Neutrophil (primary cell): ENCODE measurements around the gene PROM1.

ENCODE experiments used
- H3K27ac ChIP-seq: fragments of 200-600 bp; sonication (generic); 2 replicates; pipeline ENCODE4 v1.5.1; 2016; ENCODE audit warnings: mild to moderate bottlenecking, moderate library complexity
- H3K27me3 ChIP-seq: fragments of 200-600 bp; sonication (generic); 2 replicates; pipeline ENCODE4 v1.6.0; 2016; ENCODE audit warnings: mild to moderate bottlenecking
- H3K36me3 ChIP-seq: fragments of 200-600 bp; sonication (generic); 2 replicates; pipeline ENCODE4 v1.5.1; 2017
- H3K4me1 ChIP-seq, 2 experiments: fragments of 200-600 bp in 1 of 2; sonication (generic) in 1 of 2; 1 replicate in 1 of 2; 2 replicates in 1 of 2; pipeline versions ENCODE4 v1.5.1 to v1.6.1; 2013 to 2016; ENCODE audit warnings: low read depth in 1 of 2, low read length in 1 of 2, mild to moderate bottlenecking in 1 of 2, moderate library complexity in 1 of 2; ENCODE audit not compliant: control insufficient read depth in 1 of 2, insufficient read depth in 1 of 2
- H3K4me3 ChIP-seq, 2 experiments: fragments of 200-600 bp in 1 of 2; sonication (generic) in 1 of 2; 1 replicate in 1 of 2; 2 replicates in 1 of 2; pipeline ENCODE4 v1.5.1; 2013 to 2016; ENCODE audit warnings: low read depth in 1 of 2, low read length in 1 of 2, mild to moderate bottlenecking in 1 of 2, moderate library complexity in 1 of 2
- H3K9me3 ChIP-seq: fragments of 200-600 bp; sonication (generic); 2 replicates; pipeline ENCODE4 v1.5.1; 2016
- CTCF ChIP-seq: fragments of 200-600 bp; sonication (generic); IDR thresholded peaks from 2 replicates; pipeline ENCODE4 v1.5.1; 2016; ENCODE audit warnings: antibody characterized with exemption

The PROM1 gene

GRCh38 chr4:16120720-16121119, 36.9 kb upstream of the PROM1 start:
- no peaks in the 10 kb centered on the region for H3K36me3 ChIP-seq
- H3K9me3 ChIP-seq: no peaks in the 10 kb centered on the region
- no peak for TF ChIP-seq CTCF
- no peaks in the 10 kb centered on the region for H3K27me3 ChIP-seq
- H3K4me1 ChIP-seq: peaks cover 26 to 53% of the 10 kb centered on the region in 2 experiments
- H3K4me3 ChIP-seq: no peak overlapping the region
- no peak overlapping the region for H3K27ac ChIP-seq

- Histone ChIP-seq H3K27me3 (no peaks in the 10 kb centered on the region), H3K36me3 (no peaks in the 10 kb centered on the region), H3K4me3 (no peak overlapping the region), H3K27ac (no peak overlapping the region), H3K4me1 (peaks cover 22 to 49% of the 10 kb centered on the region in 2 experiments), H3K9me3 (no peaks in the 10 kb centered on the region)
- no peak for TF ChIP-seq CTCF
Observed at GRCh38 chr4:16119981-16120380, 36.2 kb upstream of the PROM1 start.

- H3K27ac ChIP-seq: no peak overlapping the region
- H3K4me1 ChIP-seq: peaks cover 14 to 36% of the 10 kb centered on the region in 2 experiments
- H3K4me3 ChIP-seq: no peak overlapping the region
- H3K9me3 ChIP-seq: no peaks in the 10 kb centered on the region
- H3K27me3 ChIP-seq: no peaks in the 10 kb centered on the region
- H3K36me3 ChIP-seq: no peaks in the 10 kb centered on the region
- TF ChIP-seq CTCF: no peak
Observed at GRCh38 chr4:16118090-16118489, 34.3 kb upstream of the PROM1 start.

- no peaks in the 10 kb centered on the region for H3K27me3 ChIP-seq
- no peaks in the 10 kb centered on the region for H3K36me3 ChIP-seq
- no peak overlapping the region for H3K27ac ChIP-seq
- TF ChIP-seq CTCF: no peak
- no peaks in the 10 kb centered on the region for H3K9me3 ChIP-seq
- peaks cover 5 to 27% of the 10 kb centered on the region in 2 experiments for H3K4me1 ChIP-seq
- H3K4me3 ChIP-seq: no peak overlapping the region
Observed at GRCh38 chr4:16117164-16117563, 33.3 kb upstream of the PROM1 start.

GRCh38 chr4:16116493-16116990, 32.7 kb upstream of the PROM1 start:
- Histone ChIP-seq H3K4me3 (no peak overlapping the region), H3K36me3 (no peaks in the 10 kb centered on the region), H3K4me1 (peaks cover 0 to 20% of the 10 kb centered on the region in 2 experiments), H3K27me3 (no peaks in the 10 kb centered on the region), H3K27ac (no peak overlapping the region), H3K9me3 (no peaks in the 10 kb centered on the region)
- no peak for TF ChIP-seq CTCF

- H3K4me1 ChIP-seq: peaks cover 0 to 15% of the 10 kb centered on the region in 2 experiments
- H3K9me3 ChIP-seq: no peaks in the 10 kb centered on the region
- H3K4me3 ChIP-seq: no peak overlapping the region
- TF ChIP-seq CTCF: no peak
- no peaks in the 10 kb centered on the region for H3K36me3 ChIP-seq
- no peaks in the 10 kb centered on the region for H3K27me3 ChIP-seq
- no peak overlapping the region for H3K27ac ChIP-seq
Observed at GRCh38 chr4:16116019-16116418, 32.2 kb upstream of the PROM1 start.
